H9 (cell line): ENCODE results near the gene JADE2. TPM values are rescaled to one million over a fixed set of nuclear protein-coding genes. Genes with fewer than 3 reads are reported as not detected.

ENCODE experiments used
- DNase-seq: peaks from one replicate; pipeline ENCODE4 v3.0.0-alpha.2; 2017
- H2AFZ ChIP-seq: one replicate; pipeline ENCODE4 v1.6.1; 2013; ENCODE audit warnings: mild to moderate bottlenecking, low read length, control low read depth, moderate library complexity
- H2AK5ac ChIP-seq: 2 replicates; pipeline ENCODE4 v1.6.1; 2013; ENCODE audit warnings: low read length, control low read depth, mixed read lengths; ENCODE audit not compliant: insufficient read length
- H2BK120ac ChIP-seq: one replicate; pipeline ENCODE4 v1.6.1; 2013; ENCODE audit warnings: low read depth, mild to moderate bottlenecking, low read length, control low read depth, inconsistent platforms; ENCODE audit not compliant: poor library complexity, severe bottlenecking
- H2BK12ac ChIP-seq: 2 replicates; pipeline ENCODE4 v1.6.1; 2013; ENCODE audit warnings: low read length, control low read depth, mixed read lengths, low read depth; ENCODE audit not compliant: insufficient read length
- H2BK15ac ChIP-seq: 2 replicates; pipeline ENCODE4 v1.6.1; 2013; ENCODE audit warnings: low read depth, low read length, control low read depth
- H2BK20ac ChIP-seq: one replicate; pipeline ENCODE4 v1.6.1; 2013; ENCODE audit warnings: low read depth, mild to moderate bottlenecking, low read length, control low read depth, inconsistent platforms; ENCODE audit not compliant: poor library complexity, severe bottlenecking
- H2BK5ac ChIP-seq: 2 replicates; pipeline ENCODE4 v1.6.1; 2013; ENCODE audit warnings: low read length, control low read depth, mixed read lengths; ENCODE audit not compliant: insufficient read length
- H3K14ac ChIP-seq: 2 replicates; pipeline ENCODE4 v1.6.1; 2013; ENCODE audit warnings: low read length, control low read depth; ENCODE audit not compliant: insufficient read depth
- H3K18ac ChIP-seq: 2 replicates; pipeline ENCODE4 v1.6.1; 2013; ENCODE audit warnings: low read depth, mild to moderate bottlenecking, mixed read lengths, low read length, control low read depth; ENCODE audit not compliant: insufficient read length
- H3K23ac ChIP-seq: 2 replicates; pipeline ENCODE4 v1.6.1; 2013; ENCODE audit warnings: low read length, control low read depth, mixed read lengths, low read depth; ENCODE audit not compliant: insufficient read length
- H3K23me2 ChIP-seq: 2 replicates; pipeline ENCODE4 v1.6.1; 2013; ENCODE audit warnings: low read depth, mild to moderate bottlenecking, mixed read lengths, low read length, control low read depth; ENCODE audit not compliant: insufficient read length, poor library complexity, severe bottlenecking
- H3K27ac ChIP-seq: 2 replicates; pipeline ENCODE4 v1.5.1; 2013; ENCODE audit warnings: low read length, control low read depth, mixed read lengths, low read depth; ENCODE audit not compliant: insufficient read length
- H3K27me3 ChIP-seq: 2 replicates; pipeline ENCODE4 v1.6.1; 2013; ENCODE audit warnings: low read length, control low read depth, inconsistent platforms; ENCODE audit not compliant: insufficient read depth
- H3K4ac ChIP-seq: 2 replicates; pipeline ENCODE4 v1.6.1; 2013; ENCODE audit warnings: low read depth, mild to moderate bottlenecking, control low read depth, inconsistent platforms, low read length, moderate library complexity
- H3K4me1 ChIP-seq: 2 replicates; pipeline ENCODE4 v1.6.1; 2013; ENCODE audit warnings: low read length, control low read depth, inconsistent platforms; ENCODE audit not compliant: insufficient read depth
- H3K4me2 ChIP-seq: 2 replicates; pipeline ENCODE4 v1.6.1; 2013; ENCODE audit warnings: low read length, control low read depth, mixed read lengths; ENCODE audit not compliant: insufficient read length, insufficient read depth
- H3K56ac ChIP-seq: 2 replicates; pipeline ENCODE4 v1.6.1; 2013; ENCODE audit warnings: low read depth, mild to moderate bottlenecking, mixed read lengths, low read length, control low read depth; ENCODE audit not compliant: insufficient read length
- H3K79me1 ChIP-seq: 2 replicates; pipeline ENCODE4 v1.6.1; 2013; ENCODE audit warnings: low read depth, mild to moderate bottlenecking, moderate library complexity, low read length, control low read depth, inconsistent platforms; ENCODE audit not compliant: insufficient read depth, poor library complexity, severe bottlenecking
- H3K79me2 ChIP-seq: 2 replicates; pipeline ENCODE4 v1.6.1; 2013; ENCODE audit warnings: low read length, control low read depth, inconsistent platforms; ENCODE audit not compliant: insufficient read depth
- H3K9ac ChIP-seq: 2 replicates; pipeline ENCODE4 v1.6.1; 2013; ENCODE audit warnings: low read length, control low read depth, mixed read lengths; ENCODE audit not compliant: insufficient read length; ENCODE audit errors: extremely low read depth
- H3K9me3 ChIP-seq: one replicate; pipeline ENCODE4 v1.6.1; 2013; ENCODE audit warnings: low read depth, low read length, inconsistent platforms; ENCODE audit not compliant: control insufficient read depth
- H3T11ph ChIP-seq: one replicate; pipeline ENCODE4 v1.6.1; 2013; ENCODE audit warnings: mild to moderate bottlenecking, low read length, control low read depth, inconsistent platforms
- H4K20me1 ChIP-seq: one replicate; pipeline ENCODE4 v1.6.1; 2013; ENCODE audit not compliant: control insufficient read depth, insufficient read length, insufficient read depth
- H4K5ac ChIP-seq: 2 replicates; pipeline ENCODE4 v1.6.1; 2013; ENCODE audit warnings: low read depth, mild to moderate bottlenecking, mixed read lengths, low read length, control low read depth; ENCODE audit not compliant: insufficient read length
- H4K8ac ChIP-seq: replicated peaks from 2 replicates; pipeline ENCODE4 v1.6.1; 2013; ENCODE audit warnings: low read length, control low read depth, mixed read lengths, low read depth; ENCODE audit not compliant: insufficient read length
- H4K91ac ChIP-seq: 2 replicates; pipeline ENCODE4 v1.6.1; 2013; ENCODE audit warnings: low read depth, mild to moderate bottlenecking, moderate library complexity, mixed read lengths, low read length, control low read depth; ENCODE audit not compliant: insufficient read length
- H3K27ac Mint-ChIP-seq, 3 experiments: 2 replicates in 2 of 3; 3 replicates in 1 of 3; pipeline ENCODE4 v1.8.0; 2020 to 2021; ENCODE audit warnings: mixed read lengths in 3 of 3, mild to moderate bottlenecking in 1 of 3, moderate library complexity in 1 of 3
- H3K27me3 Mint-ChIP-seq: 2 replicates; pipeline ENCODE4 v1.8.0; 2021; ENCODE audit warnings: low read depth, mild to moderate bottlenecking, moderate library complexity, mixed read lengths
- H3K36me3 Mint-ChIP-seq, 3 experiments: 2 replicates in 2 of 3; 3 replicates in 1 of 3; pipeline ENCODE4 v1.8.0; 2020 to 2021; ENCODE audit warnings: low read depth in 3 of 3, mixed read lengths in 3 of 3; ENCODE audit not compliant: insufficient read depth in 1 of 3
- H3K4me1 Mint-ChIP-seq, 2 experiments: 2 replicates each; pipeline ENCODE4 v1.8.0; 2020; ENCODE audit warnings: mixed read lengths in 2 of 2
- H3K4me3 Mint-ChIP-seq, 2 experiments: 2 replicates in 1 of 2; 3 replicates in 1 of 2; pipeline ENCODE4 v1.8.0; 2020 to 2021; ENCODE audit warnings: mild to moderate bottlenecking in 2 of 2, mixed read lengths in 2 of 2, moderate library complexity in 1 of 2
- H3K9me3 Mint-ChIP-seq, 2 experiments: 2 replicates in 1 of 2; 3 replicates in 1 of 2; pipeline ENCODE4 v1.8.0; 2020; ENCODE audit warnings: mild to moderate bottlenecking in 2 of 2, mixed read lengths in 2 of 2, moderate library complexity in 1 of 2
- WGBS: extraction: QIAGEN DNeasy Blood & Tissue Kit; methylation state at CpG from one replicate; pipeline ENCODE4 v1.1.7; 2013; ENCODE audit warnings: missing lambda C conversion rate, low lambda C conversion rate, mixed read lengths; ENCODE audit not compliant: insufficient read length; ENCODE audit errors: extremely low coverage; 5-methylcytosine and 5-hydroxymethylcytosine counted together
- total RNA-seq: library from RNA; stranded (reverse); gene quantifications from 2 replicates; pipeline ENCODE4 v1.2.1, GENCODE V29; 2021
- TF ChIP-seq, protein P1 (sequence below): fragments of 200-600 bp; sonication (generic); conservative IDR thresholded peaks from 3 replicates; pipeline ENCODE4 v1.8.0; 2021; ENCODE audit warnings: antibody characterized with exemption, mild to moderate bottlenecking

The JADE2 gene
- total RNA-seq, 1 experiment from 2014 or later = 99.7 TPM

DNA sequence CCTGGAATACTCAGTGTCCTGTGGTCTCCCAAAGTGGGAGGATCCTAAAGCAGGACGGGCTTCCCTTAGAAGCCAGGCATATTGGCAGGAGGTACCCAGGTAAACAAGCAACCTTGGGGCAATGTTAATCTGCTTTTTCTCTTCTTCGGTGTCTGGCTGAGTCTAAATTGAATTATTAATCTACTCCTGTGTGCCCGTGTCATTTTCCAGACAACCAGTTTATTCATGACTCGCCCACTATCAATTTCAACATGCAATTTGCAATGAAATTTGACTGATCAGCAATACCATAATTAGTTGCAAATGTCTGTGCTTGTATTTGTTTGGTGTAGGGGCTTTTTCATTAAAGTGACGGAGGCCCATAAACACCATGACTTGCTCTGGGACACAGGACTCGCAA lies 32.9 kb upstream of the JADE2 start:
- Histone ChIP-seq H3K14ac (no peak overlapping the region), H3K4me1 (no peaks in the 10 kb centered on the region), H3K23me2 (no peaks in the 10 kb centered on the region), H2BK20ac (no peak overlapping the region), H2BK15ac (no peak overlapping the region), H3K9me3 (no peaks in the 10 kb centered on the region), H4K5ac (no peak overlapping the region), H3K79me2 (no peaks in the 10 kb centered on the region), H2BK12ac (no peak overlapping the region), H3T11ph (no peak overlapping the region), H3K56ac (no peak overlapping the region), H3K9ac (no peak overlapping the region), H2AK5ac (no peak overlapping the region), H4K20me1 (no peaks in the 10 kb centered on the region), H3K79me1 (no peaks in the 10 kb centered on the region), H3K4me2 (no peak overlapping the region), H2BK120ac (no peak overlapping the region), H4K91ac (no peak overlapping the region), H3K18ac (no peak overlapping the region), H3K27me3 (no peaks in the 10 kb centered on the region), H3K27ac (no peak overlapping the region), H4K8ac (no peak overlapping the region), H2BK5ac (no peak overlapping the region), H2AFZ (no peak overlapping the region), H3K4ac (no peak overlapping the region), H3K23ac (no peak overlapping the region)
- no peaks in the 10 kb centered on the region for H3K9me3 Mint-ChIP-seq
- H3K27me3 Mint-ChIP-seq = peaks cover 2% of the 10 kb centered on the region; the same call in 1 of the 2 replicates
- DNase-seq = no peak
- H3K27ac Mint-ChIP-seq = no peak overlapping the region
- 0 out of 4 replicates have a peak, but pooled peaks cover 0 to 3% of the 10 kb centered on the region in 2 experiments for H3K4me1 Mint-ChIP-seq
- no CpG with 5 or more reads among the region's 6 CpGs for WGBS
- TF ChIP-seq, protein P1, sequence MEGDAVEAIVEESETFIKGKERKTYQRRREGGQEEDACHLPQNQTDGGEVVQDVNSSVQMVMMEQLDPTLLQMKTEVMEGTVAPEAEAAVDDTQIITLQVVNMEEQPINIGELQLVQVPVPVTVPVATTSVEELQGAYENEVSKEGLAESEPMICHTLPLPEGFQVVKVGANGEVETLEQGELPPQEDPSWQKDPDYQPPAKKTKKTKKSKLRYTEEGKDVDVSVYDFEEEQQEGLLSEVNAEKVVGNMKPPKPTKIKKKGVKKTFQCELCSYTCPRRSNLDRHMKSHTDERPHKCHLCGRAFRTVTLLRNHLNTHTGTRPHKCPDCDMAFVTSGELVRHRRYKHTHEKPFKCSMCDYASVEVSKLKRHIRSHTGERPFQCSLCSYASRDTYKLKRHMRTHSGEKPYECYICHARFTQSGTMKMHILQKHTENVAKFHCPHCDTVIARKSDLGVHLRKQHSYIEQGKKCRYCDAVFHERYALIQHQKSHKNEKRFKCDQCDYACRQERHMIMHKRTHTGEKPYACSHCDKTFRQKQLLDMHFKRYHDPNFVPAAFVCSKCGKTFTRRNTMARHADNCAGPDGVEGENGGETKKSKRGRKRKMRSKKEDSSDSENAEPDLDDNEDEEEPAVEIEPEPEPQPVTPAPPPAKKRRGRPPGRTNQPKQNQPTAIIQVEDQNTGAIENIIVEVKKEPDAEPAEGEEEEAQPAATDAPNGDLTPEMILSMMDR = no peak
- H3K4me3 Mint-ChIP-seq = no peak overlapping the region
- H3K36me3 Mint-ChIP-seq = no peaks in the 10 kb centered on the region
